Sigmoid colon (tissue), 7 donors: ENCODE data around the gene TRPM2. TPM values are rescaled to one million over a fixed set of nuclear protein-coding genes. Genes with fewer than 3 reads are reported as not detected.

Source experiments
- DNase-seq: peaks from one replicate; pipeline ENCODE4 v3.0.0-alpha.2; 2019
- H3K27ac ChIP-seq, 4 donors: fragments of 200-600 bp; sonication (generic); one replicate each; pipeline ENCODE4 v1.5.1; 2016 to 2019; ENCODE audit warnings: mild to moderate bottlenecking in 1 of 4
- H3K27me3 ChIP-seq, 3 donors: fragments of 200-600 bp; sonication (generic); one replicate each; pipeline ENCODE4 v1.5.1; 2019; ENCODE audit warnings: mild to moderate bottlenecking in 1 of 3
- H3K36me3 ChIP-seq, 4 donors: fragments of 200-600 bp; sonication (generic); one replicate each; pipeline ENCODE4 v1.5.1; 2016 to 2019
- H3K4me1 ChIP-seq, 4 donors: fragments of 200-600 bp; sonication (generic); one replicate each; pipeline ENCODE4 v1.5.1; 2017 to 2019
- H3K4me3 ChIP-seq, 4 donors: fragments of 200-600 bp; sonication (generic); one replicate each; pipeline ENCODE4 v1.5.1; 2017 to 2019; ENCODE audit warnings: mild to moderate bottlenecking in 2 of 4, moderate library complexity in 1 of 4
- H3K9me3 ChIP-seq, 4 donors: fragments of 200-600 bp in 3 of 4; sonication (generic) in 3 of 4; one replicate each; pipeline versions ENCODE4 v1.5.1 to v1.6.1; 2013 to 2019
- CTCF ChIP-seq, 4 experiments: fragments of 450-650 bp in 3 of 4; fragments of 200-600 bp in 1 of 4; IDR thresholded peaks; one replicate each; pipeline ENCODE4 v1.5.1; 2016 to 2019; ENCODE audit warnings: antibody characterized with exemption in 4 of 4, mild to moderate bottlenecking in 3 of 4, moderate library complexity in 2 of 4
- EP300 ChIP-seq, 4 donors: sonication (generic); formaldehyde crosslinking; IDR thresholded peaks; one replicate each; pipeline ENCODE4 v1.6.1; 2017; ENCODE audit warnings: antibody characterized with exemption in 4 of 4
- POLR2A ChIP-seq, 2 donors: fragments of 450-650 bp; IDR thresholded peaks; one replicate each; pipeline ENCODE4 v1.6.1; 2016; ENCODE audit warnings: antibody characterized with exemption in 2 of 2, mild to moderate bottlenecking in 2 of 2, moderate library complexity in 2 of 2
- POLR2AphosphoS5 ChIP-seq, 4 donors: sonication (generic); formaldehyde crosslinking; IDR thresholded peaks; one replicate each; pipeline ENCODE4 v1.6.1; 2017; ENCODE audit warnings: antibody characterized with exemption in 4 of 4
- WGBS, 2 donors: extraction: QIAGEN DNeasy Blood & Tissue Kit; methylation state at CpG; one replicate each; pipeline ENCODE4 v1.1.7; 2013; 5-methylcytosine and 5-hydroxymethylcytosine counted together
- intact Hi-C: fragments of 100-400 bp; cut with DNase I; formaldehyde crosslinking; loops from one replicate; pipeline ENCODE4 v1.15.1; 2023
- polyA plus RNA-seq, 3 donors: library from polyadenylated mRNA; stranded (reverse); fragments of 200-250 nt; gene quantifications; one replicate each; pipeline ENCODE4 v1.2.3, GENCODE V29; 2013
- total RNA-seq, 4 donors: library from RNA; depleted of rRNA; stranded (reverse); fragments of >200 nt; gene quantifications; one replicate each; pipeline ENCODE4 v1.1.0, GENCODE V29; 2016
- donor health status: healthy with polysubstance abuse.
- donor health status: Bipolar disorder and iron deficiency.
- donor health status: healthy.

TRPM2 gene
- total and polyA plus RNA-seq, 7 donors = 1.6 to 4.9 (median 3.4) TPM

DNA sequence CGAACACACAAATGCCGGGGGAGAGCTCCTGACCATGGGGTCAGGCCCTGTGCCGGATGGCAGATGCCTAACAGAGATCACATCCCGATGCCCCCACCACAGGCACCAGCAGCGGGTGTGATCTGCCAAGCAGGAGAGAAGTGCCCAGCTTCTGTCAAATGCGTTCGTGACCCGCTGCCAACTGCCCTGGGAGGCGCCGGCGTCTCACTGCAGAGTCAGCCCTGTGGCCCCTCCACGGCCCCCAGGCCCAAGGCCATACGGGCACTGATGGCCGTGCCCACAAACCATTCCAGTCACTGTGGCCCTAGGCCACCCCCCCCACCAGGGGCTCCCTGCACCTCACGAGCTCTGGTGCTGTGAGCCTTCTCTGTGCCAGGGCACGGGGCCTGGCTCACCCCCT is 22.2 kb upstream of the TRPM2 start:
- no peak for DNase-seq
- 91 to 93% methylated on average over 16 of the region's 16 CpGs for WGBS, 2 donors
- intact Hi-C loops = no loop called here

DNA sequence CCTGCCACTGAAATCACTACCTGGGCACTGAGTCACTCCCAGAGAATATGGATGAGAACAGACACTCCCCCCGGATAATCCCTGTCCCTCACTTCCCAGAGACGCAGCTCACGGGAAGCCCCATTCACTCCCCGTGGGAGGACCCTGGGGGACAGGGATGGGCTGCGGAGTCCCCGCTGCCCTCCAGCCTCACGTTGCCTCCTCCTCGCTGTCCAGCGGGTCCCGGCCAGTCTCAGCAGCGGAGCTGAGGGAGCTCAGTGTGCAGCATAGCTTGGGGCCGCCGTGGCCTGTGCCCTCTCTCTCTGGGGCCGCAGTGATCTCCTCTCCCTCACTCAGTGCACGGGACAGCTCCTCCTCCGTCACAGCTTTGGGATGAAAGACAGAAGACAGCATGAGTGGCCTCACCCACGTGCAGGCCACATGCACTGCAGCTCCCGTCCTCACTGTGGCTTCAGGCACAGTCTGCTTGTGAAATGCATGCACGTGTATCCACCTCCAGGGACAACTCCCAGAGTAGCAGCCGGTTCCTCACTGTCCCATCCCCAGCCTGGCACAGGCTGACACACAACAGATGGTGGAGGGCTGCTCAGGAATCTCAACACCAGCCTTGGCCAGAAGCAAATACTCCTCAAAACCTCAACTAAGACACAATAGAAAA is 21.6 kb upstream of the TRPM2 start:
- intact Hi-C loops = no loop called here
- H3K27me3 ChIP-seq = no peaks in the 10 kb centered on the region
- no peak for DNase-seq
- no peak overlapping the region for H3K27ac ChIP-seq
- no peak for TF ChIP-seq EP300 (IDR thresholded peaks at IDR 0.05)
- no peak for TF ChIP-seq CTCF (IDR thresholded peaks at IDR 0.05)
- no peak for TF ChIP-seq POLR2AphosphoS5 (IDR thresholded peaks at IDR 0.05)
- no peak for TF ChIP-seq POLR2A (IDR thresholded peaks at IDR 0.05)
- H3K4me1 ChIP-seq = peaks cover 0 to 5% (median 0%) of the 10 kb centered on the region in 4 donors
- H3K4me3 ChIP-seq = no peak overlapping the region
- H3K9me3 ChIP-seq = no peaks in the 10 kb centered on the region
- 81 to 85% methylated on average over 20 of the region's 20 CpGs for WGBS, 2 donors
- H3K36me3 ChIP-seq = peaks cover 0 to 66% (median 3%) of the 10 kb centered on the region in 4 donors

More for the DNA sequence above, 22.2 kb upstream of the TRPM2 start:
- Histone ChIP-seq H3K27me3 (no peaks in the 10 kb centered on the region), H3K4me3 (no peak overlapping the region), H3K4me1 (peaks cover 0 to 5% (median 0%) of the 10 kb centered on the region in 4 donors), H3K27ac (no peak overlapping the region), H3K9me3 (no peaks in the 10 kb centered on the region), H3K36me3 (peaks cover 0 to 65% (median 3%) of the 10 kb centered on the region in 4 donors)
- TF ChIP-seq EP300 (IDR thresholded peaks at IDR 0.05) (no peak), POLR2A (IDR thresholded peaks at IDR 0.05) (no peak), CTCF (IDR thresholded peaks at IDR 0.05) (no peak), POLR2AphosphoS5 (IDR thresholded peaks at IDR 0.05) (no peak)

GRCh38 chr21:44332383-44332782 is 21.0 kb upstream of the TRPM2 start:
- Histone ChIP-seq H3K4me1 (peaks cover 0 to 5% (median 1%) of the 10 kb centered on the region in 4 donors), H3K9me3 (no peaks in the 10 kb centered on the region), H3K36me3 (peaks cover 0 to 66% (median 3%) of the 10 kb centered on the region in 4 donors), H3K27me3 (no peaks in the 10 kb centered on the region), H3K27ac (no peak overlapping the region), H3K4me3 (no peak overlapping the region)
- no peak for TF ChIP-seq POLR2AphosphoS5 (IDR thresholded peaks at IDR 0.05)
- no peak for TF ChIP-seq CTCF (IDR thresholded peaks at IDR 0.05)
- TF ChIP-seq POLR2A (IDR thresholded peaks at IDR 0.05) = no peak
- no peak for TF ChIP-seq EP300 (IDR thresholded peaks at IDR 0.05)
- WGBS, 2 donors = 91 to 92% methylated on average over 17 of the region's 17 CpGs
- intact Hi-C loops = no loop called here
- DNase-seq = no peak

DNA sequence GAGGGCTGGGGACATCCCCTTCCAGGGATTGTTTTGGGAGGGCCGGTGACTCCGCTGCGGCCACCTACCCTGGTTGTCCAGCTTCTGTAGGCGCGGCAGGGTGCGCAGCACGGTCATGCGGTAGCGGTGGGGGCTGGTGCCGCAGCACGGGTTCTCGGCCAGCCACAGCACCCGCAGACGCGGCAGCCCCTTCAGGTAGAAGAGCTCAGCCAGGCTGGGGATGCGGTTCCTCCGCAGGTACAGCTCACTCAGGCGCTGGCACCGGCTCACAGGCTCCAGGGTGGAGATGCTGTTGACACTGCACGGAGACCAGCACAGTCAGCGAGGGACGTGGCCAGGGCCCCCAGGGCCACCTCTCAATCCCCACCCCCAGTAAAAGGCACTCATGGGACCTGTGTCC is 20.5 kb upstream of the TRPM2 start:
- Histone ChIP-seq H3K4me3 (no peak overlapping the region), H3K36me3 (peaks cover 0 to 60% (median 3%) of the 10 kb centered on the region in 4 donors), H3K9me3 (no peaks in the 10 kb centered on the region), H3K27me3 (no peaks in the 10 kb centered on the region), H3K27ac (no peak overlapping the region), H3K4me1 (peaks cover 0 to 10% (median 5%) of the 10 kb centered on the region in 4 donors)
- WGBS, 2 donors = 96 to 97% methylated on average over 22 of the region's 22 CpGs
- no peak for DNase-seq
- TF ChIP-seq POLR2AphosphoS5 (IDR thresholded peaks at IDR 0.05) (no peak), CTCF (IDR thresholded peaks at IDR 0.05) (no peak), EP300 (IDR thresholded peaks at IDR 0.05) (no peak), POLR2A (IDR thresholded peaks at IDR 0.05) (no peak)
- intact Hi-C loops = no loop called here
